ENCODE results near the gene EGLN3.
"Not testable (repeated sequence)": the region's sequence is repeated elsewhere in the genome, so short reads cannot be mapped to it uniquely, and the experiment has no call there.

Gene EGLN3

DNA sequence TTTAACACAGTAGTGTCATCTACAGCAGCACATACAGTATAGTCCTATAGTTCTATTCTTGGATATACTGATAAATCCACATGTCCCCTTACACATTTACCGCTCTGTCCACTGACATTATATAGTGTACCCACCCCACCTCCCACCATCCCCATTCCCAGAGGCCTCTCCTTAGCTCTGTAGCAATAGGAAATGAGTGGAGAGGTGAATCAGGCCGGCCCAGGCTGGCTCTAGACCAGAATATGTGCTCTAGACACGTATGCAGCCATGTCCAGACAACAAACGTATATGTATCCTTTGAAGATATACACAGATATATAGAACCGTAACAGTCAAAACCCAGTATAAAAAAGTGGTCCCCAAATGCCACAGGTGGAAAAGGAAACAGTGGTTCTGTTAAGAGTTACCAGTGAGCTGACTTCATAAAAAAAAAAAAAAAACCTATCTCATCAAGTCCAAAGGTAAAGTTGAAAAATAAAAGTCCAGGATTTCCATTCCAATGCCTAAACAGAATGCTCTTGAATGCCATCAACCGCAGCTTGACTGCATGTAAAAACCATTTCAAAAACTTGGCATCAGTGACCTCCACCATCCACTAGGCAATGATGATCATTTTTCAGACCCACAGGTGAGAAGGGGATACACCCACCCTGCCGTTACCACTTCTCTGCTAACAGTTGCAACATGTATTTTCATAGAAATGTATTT, 16.7 kb downstream of the EGLN3 start:
- DNase-seq, result no peak

DNA sequence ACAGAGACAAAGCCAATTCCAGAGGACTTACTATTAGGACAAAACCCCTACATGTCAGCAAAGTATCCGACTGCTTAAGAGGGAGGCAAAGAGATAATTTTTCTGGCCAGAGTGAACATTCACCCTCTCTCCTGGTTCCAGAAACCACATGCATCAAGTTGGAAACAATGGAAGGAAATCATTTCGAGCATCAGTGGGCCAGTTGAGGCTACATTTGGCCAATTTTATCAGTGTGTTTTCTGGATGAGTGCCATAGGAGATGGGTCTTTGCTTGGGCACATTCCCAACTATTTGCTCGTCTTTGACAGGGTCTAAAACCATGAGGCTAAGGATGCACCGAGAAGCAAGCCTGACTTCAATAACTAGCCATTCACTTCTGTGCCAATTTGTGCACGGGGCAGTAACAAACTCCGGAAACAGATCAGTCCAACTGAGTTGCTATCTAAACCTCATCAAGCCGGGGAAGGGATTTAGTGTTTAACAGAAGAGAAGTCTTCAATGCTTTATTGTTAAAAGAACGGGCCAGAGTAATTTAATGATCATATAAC, 17.4 kb downstream of the EGLN3 start:
- DNase-seq, result no peak

DNA sequence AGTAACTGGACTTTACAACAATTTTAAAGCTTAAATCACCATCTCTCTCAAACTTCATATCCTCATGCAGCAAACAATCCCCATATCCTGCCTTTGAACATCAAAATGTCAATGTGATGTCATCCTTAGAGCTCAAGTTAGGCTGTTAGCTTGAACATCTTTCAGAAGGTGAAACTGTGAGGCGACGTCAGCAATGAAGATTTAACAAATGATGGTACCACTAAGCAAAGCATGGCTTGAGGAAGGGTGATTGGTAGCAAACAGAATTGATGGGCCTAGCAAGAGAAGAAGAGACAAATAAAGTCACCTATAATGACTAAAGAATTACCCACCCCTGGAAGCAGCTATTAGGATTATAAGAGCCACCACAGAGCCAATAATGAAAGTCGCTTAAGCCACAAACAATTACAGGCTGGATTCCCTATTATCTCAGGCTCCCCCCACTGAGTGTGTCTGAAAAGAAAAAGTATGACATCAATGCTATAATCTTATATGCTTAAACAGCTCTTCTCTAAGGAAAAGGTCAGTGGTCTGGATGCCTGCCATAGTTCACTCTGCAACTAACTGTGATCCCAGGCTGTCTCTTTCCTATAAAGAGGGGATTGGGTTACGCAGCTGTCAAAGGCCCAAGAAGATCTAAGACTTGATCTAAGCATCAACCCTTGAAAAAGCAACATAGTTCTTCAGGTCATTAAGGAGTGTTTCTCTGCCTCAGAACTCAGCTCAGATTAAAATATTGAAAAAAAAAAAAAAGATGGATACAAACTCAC, 18.1 kb downstream of the EGLN3 start:
- DNase-seq, result no peak

DNA sequence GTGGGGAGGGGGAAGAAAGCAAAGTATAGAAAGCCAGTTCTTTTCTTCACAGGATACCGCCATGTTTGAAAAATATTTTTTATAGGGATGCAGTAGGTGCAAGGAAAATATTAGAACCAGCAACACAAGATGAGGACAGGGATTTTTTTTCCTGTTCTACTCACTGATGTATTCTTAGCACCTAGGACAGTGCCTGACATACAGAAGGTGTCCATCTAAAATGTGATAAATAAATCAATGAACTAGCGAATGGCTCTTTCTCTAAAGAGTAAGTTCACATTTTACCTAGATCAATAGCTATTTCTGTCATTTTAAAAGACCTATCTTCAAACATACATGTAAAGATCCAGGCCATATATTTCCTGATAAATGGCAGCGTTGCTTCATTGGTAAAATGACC, 18.8 kb downstream of the EGLN3 start:
- no peak for DNase-seq

DNA sequence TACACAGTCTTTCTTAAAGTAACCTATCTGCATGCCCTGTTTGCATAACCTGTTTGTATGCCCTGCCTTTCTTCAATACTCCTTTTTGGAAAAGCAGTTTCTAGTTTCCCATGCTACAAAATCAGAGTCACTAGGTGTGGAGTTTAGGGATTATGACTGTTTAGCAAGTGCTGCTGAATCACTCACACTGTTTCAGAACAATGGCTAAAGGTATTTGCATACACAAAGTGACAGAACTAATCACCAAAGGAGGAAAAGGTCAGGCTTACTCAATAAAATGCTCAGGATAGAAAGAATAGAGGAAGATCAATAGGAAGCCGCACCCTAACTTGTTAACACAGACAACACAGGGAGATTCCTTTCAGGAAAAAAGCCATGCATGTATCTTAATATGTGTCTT, 19.4 kb downstream of the EGLN3 start:
- no peak for DNase-seq

DNA sequence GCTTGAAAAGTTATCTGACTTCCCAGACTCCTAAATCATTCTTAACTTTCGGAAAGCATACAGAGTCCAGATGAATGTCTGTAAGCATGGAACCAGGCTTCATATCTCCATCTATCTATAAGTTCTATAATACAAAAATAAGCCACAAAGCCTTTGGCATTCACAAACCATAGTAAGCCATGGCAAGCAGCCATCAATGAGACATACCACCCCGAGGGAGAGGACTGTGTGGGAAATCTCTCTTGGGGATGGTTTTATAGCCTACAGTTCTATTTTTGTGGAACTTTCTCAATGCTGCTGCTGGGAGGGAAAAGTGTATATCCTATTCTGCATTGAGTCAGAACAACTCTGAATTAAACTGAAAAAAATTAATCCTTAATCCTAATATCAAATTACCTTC, 20.4 kb downstream of the EGLN3 start:
- no peak for DNase-seq

DNA sequence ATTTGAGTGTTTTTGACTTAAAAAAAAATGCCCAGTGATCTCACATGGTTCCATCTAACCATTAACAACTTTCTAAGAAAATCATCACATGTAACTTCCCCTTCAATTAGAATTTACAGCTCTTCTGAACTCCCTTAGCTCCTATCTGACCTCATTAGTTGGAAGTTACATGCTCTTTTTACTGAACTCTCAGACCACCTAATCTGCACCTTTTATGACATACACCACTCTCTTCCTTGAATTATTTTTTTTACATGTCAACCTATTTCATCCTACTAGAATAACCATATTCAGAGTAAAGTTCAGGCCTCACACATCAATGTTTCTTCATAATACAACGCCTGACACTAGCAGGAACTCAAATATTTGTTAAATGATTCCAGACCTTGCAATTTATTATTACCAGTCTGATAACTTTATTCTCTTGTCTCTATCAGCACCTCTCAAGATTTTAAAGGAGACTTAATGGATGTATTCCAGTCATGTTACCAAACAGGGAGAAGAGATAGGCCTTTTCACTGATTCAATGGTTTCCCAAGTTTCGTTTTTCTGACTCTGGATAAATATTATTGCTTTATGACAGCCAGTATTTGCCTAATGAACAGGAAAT, 21.0 kb downstream of the EGLN3 start:
- no peak for DNase-seq

DNA sequence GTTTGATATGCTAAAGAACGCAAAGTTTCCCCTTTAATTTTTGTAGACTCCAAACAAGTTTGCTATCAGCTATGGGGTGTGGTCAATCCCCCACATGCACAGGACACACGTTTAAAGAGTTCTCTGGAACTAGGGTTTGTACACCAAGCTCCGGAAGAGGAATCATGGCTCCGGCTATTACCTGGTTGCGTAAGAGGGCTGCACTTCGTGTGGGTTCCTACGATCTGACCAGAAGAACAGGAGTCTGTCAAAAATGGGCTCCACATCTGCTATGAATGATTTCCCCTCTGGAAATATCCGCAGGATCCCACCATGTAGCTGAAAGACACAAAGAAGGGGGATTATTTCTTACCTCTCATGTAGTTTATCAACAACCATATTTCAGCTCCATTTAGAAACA, 22.0 kb downstream of the EGLN3 start:
- DNase-seq, result no peak

DNA sequence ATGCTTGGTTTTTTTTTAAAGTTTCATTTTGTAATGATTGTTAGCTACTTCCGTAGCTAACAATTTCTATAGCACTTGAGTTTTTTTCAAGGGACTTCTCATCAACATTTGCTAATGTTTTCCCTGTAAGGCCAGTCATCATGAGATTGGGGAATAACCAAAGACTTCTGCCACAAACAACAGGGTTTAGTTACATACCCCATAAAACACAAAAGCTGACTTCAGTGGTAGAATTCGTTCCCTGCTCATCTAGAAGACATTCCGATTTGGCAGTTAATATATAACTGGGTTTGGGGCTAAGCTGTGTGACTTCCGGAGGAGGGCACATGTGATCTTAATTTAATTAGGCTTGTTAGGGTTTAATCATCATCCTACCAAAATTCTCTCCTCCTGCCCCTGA, 22.9 kb downstream of the EGLN3 start:
- DNase-seq, result no peak

DNA sequence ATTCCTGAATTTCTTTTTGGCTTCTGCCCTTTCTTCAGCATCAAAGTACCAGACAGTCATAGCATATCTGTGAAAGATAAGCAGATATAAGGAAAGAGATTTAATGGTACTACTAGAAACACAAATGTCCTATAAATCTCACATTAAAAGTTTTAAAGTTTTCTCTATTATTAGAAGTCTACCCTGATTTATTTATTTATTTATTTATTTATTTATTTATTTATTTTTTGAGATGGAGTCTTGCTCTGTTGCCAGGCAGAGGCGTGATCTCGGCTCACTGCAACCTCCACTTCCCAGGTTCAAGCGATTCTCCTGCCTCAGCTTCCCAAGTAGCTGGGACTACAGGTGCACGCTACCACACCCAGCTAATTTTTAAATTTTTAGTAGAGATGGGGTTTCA, 23.9 kb downstream of the EGLN3 start:
- DNase-seq, result not testable (repeated sequence)

DNA sequence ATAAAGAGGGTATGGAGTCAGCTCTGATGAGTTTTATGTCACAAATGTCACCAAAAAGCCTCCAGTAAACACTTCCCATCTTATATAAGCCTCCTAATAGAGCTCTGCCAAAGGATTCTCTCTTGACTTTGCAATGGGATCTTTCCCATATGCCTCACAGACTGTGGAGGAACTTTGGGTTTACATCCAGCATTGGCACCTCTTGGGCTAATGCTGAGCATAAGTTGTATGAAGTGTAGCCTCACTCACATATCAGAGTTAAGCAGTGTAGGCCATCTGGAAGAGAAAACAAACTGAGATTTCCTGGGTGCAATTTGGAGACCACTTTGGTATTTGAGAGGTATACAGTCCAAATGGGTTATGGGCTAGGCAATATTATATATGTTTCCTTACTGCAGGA, 24.9 kb downstream of the EGLN3 start:
- no peak for DNase-seq

DNA sequence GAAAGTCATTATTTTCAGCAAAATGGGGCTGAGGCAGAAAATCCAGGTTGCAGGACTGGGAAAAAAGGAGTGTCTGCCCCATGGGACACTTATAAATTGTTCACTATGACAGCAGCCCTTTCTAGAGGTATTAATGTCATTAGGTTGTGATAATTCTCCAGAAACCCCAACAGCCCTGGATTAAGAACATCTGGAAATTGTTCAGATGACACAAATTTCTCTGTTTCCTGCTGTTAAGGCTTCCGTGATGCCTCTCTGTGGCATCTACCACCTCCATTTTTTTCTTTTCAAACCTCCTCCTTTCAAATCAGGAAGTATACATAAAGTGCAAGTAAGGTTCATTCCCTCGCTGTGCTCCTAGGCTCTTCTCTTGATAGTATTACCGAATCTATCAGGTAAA, 25.6 kb downstream of the EGLN3 start:
- DNase-seq, result no peak

DNA sequence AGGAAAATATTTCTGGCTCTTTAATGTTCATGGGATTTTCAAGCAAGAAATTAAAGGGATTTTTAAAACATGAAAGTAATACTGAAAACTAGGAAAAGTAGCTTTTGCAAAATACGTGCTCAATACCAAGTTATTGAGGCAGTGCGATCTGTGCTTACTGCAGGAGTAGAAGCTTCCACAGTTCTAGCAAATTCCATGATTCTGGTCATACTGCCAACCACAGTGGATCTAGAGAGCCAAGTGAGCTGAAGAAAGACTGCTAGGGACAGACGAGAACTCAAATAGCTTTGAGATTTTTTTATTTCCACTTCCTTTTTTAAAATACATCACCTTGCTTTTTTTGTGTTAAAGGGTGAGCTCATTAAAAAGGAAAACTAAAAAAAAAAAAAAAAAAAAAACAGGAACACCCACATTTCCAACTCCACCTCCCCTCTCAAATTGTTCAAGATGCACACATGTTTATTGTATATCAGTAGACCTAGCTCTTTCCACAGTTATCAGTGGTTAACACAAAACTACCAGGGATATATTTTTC, 26.2 kb downstream of the EGLN3 start:
- no peak for DNase-seq

DNA sequence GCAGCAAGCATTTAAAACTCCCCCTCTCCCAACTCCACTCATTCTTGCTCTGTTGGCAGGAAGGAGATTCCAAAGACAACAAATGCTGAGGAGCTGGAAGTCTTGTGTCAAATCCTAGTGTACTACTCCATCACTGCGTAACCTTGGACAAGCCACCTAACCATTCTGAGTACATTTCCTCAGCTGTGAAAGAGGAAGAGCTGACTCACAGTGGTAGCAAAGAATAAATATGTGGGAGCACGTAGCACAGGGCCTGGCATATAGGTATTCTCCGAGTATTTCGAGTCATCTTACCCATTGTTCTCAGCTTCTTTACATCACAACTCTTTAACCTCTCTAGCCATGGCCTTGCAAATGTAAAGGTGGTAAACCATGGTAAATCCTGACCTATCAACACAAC, 28.7 kb downstream of the EGLN3 start:
- no peak for DNase-seq

DNA sequence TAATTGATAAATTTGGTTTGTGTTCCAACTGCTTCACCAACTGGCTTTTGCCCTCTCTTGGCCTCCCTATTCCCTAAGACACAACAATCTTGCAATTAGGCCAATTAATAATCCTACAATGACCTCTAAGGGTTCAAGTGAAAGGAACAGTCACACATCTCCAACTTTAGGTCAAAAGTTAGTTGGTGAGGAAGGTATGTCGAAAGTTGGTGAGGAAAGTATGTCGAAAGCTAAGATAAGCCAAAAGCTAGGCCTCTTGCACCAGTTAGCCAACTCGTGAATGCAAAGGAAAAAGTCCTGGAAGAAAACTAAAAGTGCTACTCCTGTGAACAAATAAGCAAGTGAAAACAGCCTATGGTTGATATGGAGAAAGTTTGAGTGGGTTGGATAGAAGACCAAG, 32.6 kb downstream of the EGLN3 start:
- DNase-seq, result no peak

DNA sequence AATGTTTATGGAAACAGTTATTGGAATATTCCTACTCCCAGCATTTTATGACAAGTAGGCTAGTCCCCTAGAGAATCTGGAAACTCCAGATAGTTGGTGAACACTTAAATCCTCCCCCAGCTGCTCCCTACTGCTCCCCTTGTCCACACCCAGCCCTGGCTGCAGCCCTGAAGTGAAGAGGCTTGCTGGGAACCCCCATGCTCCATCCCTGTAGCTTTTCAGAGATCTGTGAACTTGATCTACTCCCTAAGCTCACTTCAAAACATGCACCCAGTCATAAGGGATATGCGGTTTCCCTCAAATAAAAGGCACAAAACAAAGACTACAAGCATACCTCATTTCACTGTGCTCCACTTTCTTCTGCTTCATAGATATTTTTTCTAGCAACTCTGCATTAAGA, 33.2 kb downstream of the EGLN3 start:
- no peak for DNase-seq

DNA sequence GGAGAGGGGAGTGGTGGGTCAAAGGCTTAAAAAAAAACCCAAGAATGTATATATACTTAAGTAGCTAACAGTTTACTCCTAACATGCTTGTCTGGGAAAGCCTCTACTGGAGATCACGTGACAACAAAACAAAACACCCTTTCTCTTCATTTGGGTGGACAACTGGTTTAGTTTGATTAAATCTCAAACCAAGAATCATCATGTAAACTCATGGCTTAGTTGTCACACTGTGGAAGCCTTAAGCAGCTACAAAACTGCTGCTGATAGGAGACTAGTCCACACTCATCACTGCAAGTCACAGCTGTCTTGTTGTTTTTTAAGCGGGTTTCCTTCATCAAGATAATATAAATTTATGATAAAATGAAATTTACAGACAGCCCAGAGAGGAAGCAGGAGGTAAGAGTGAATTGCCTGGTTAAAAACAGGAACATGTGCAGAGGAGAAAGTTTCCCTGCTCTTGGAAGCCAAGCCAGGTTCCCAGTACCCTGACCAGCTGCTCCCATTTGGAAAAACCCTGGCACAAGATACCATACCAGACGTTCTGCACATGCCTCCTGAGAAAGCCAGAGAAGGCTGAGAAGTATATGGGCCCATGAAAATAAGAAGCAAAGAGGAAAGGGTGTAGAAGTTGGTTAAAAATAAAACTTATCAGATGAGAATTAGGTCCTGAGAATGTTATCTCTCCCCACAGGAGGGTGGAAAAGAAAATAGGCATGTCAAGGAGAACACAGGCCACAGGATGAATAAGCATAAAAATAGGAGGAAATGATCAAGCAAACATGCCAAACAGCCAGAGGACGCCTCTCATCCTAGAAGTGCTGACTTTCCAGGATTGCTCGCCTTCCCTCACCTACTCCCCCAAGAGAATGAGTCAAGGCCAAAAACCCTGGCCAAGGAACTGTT, 34.0 kb downstream of the EGLN3 start:
- no peak for DNase-seq

DNA sequence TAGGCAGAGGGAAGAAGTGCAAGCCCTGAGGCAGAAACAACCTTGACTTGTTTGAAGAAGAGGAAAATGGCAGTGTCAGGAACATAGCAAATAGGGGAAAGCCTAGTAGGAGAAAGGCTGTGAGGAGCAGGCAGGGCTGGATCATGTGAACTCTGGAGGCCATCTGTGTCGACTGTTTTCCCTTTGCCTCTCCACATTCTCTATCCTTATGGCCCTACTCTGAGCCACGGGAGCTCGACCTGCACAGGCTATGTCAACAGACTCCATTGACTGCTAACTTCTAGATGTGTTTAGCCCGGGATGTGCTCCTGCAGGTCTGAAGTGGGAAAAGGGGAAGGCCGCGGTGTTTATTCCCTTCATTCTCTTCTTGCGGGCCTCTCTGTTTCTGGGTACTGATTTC, 35.2 kb downstream of the EGLN3 start:
- no peak for DNase-seq

DNA sequence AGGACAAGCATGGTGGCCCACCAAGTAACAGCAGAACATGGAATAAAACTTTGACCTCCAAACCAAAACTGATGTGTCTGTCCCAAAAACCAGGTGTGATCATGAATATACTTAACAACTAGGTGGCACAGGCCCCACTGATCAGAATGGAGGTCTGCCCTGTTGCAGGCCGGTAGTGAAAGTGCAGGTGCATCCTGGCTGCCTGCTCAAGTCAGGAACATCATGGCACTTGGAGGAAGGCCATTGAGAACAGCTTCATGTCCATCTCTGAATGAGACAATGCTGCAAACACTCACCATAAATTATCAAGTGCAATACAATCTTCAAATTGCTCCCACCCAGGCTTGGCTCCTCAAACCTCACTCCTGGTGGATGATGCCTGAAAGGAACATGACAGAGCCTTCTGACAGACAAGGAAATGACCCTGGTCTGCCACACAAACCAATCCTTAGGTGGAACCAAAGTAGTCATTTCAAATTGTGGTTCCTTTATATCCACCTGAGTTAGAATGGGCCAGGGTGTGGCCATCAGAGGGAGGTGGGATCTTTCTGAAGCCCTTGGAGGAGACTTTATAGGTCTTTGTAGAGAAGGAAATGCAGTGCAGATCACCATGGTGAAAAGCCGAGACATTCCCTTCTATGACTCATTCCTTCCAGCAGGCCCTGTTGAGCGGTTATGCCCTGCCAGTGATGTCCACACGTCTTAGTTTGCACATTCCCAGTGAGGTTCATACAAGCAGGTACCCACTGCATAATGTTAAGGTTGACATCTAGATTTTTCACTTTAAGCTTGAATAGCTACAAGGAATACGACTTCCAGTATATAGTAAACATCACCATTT, 36.0 kb downstream of the EGLN3 start:
- DNase-seq, result no peak

DNA sequence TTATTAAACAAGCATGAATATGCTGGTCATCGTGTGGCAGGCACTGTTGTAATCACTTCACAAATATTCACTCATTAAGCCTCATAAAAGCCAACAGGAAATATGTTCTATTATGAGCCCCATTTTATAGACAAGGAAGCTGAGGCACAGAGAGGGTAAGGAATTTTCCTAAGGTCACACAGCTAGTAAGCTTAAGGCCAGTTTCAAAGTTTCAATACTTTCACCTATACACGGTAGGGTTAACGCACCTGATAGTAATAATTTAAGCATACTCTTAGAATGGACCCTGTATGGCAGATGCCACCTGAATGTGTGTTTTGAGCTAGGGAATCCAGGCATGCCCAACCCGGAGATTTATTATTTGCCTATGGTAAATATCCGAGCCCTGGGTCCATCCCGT, 39.8 kb downstream of the EGLN3 start:
- no peak for DNase-seq

DNA sequence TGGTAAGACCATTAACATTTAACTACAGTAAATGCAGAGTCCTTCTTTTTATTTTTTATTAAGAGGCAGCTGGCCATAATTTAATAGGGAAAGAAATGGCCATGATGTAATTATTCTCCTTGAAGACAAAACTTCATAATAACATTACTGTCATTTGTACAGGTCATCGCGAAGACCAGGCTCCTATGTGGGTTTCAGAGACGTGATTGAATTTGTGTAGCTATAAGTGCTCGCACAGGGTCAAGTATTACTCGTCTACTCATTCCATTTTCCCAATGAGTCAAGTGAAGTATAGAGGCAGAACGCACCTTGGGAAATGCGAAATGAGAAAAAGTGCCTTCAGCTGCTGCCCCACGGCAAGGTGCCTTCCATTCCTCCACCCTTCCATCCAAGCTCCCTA, 40.4 kb downstream of the EGLN3 start:
- DNase-seq, result no peak

All from GF-D8 (cell line).